Activated CD4-positive, alpha-beta T cell treated with anti-CD3 and anti-CD28 coated beads, Interleukin-2, amount 10 ng/mL, durations not matched to agents 7 days and 5 days (primary cell): ENCODE results near the gene SOX30. TPM values are rescaled to one million over a fixed set of nuclear protein-coding genes. Genes with fewer than 3 reads are reported as not detected.
"Not testable (repeated sequence)": the region's sequence is repeated elsewhere in the genome, so short reads cannot be mapped to it uniquely, and the experiment has no call there.

Experiments used
- CTCF ChIA-PET: fragments of 350-600 bp; sonication (Branson Sonifier 250); formaldehyde crosslinking; loops from one replicate; lab custom pipeline; 2021; ENCODE audit warnings: antibody characterized with exemption; lab: Charles Lee
- POLR2A ChIA-PET: fragments of 350-600 bp; sonication (Branson Sonifier 250); formaldehyde crosslinking; loops from one replicate; lab custom pipeline; 2021; ENCODE audit warnings: antibody characterized with exemption; lab: Charles Lee
- DNase-seq: peaks from one replicate; pipeline ENCODE4 v3.0.0-alpha.2; 2020
- H3K27ac Mint-ChIP-seq: one replicate; pipeline ENCODE4 v1.8.0; 2021; ENCODE audit warnings: mild to moderate bottlenecking, moderate library complexity, mixed read lengths
- H3K27me3 Mint-ChIP-seq: one replicate; pipeline ENCODE4 v1.8.0; 2021; ENCODE audit warnings: mixed read lengths
- H3K36me3 Mint-ChIP-seq: one replicate; pipeline ENCODE4 v1.8.0; 2021; ENCODE audit warnings: low read depth, mixed read lengths
- H3K4me1 Mint-ChIP-seq: one replicate; pipeline ENCODE4 v1.8.0; 2021; ENCODE audit warnings: mixed read lengths
- H3K4me3 Mint-ChIP-seq: one replicate; pipeline ENCODE4 v1.8.0; 2021; ENCODE audit warnings: mild to moderate bottlenecking, moderate library complexity, mixed read lengths
- H3K9me3 Mint-ChIP-seq: one replicate; pipeline ENCODE4 v1.8.0; 2021; ENCODE audit warnings: mixed read lengths
- total RNA-seq, 2 experiments: library from RNA; stranded (reverse); gene quantifications; one replicate each; pipeline ENCODE4 v1.2.3, GENCODE V29; 2021

The SOX30 gene
- under 1 TPM in 1 of 2 experiments, not detected in 1; 0.10 TPM for total RNA-seq

GRCh38 chr5:157652377-157652692 lies at the start of gene SOX30:
TSS of gene SOX30 (minus strand) at chr5:157652438. CDS start at chr5:157652078, 360 bp downstream.
- Mint-ChIP-seq H3K36me3 (peaks cover 21% of the 10 kb centered on the region), H3K9me3 (peaks cover 38% of the 10 kb centered on the region), H3K27ac (peak within 1 kb of the TSS; percentile 85), H3K4me1 (peaks cover 16% of the 10 kb centered on the region), H3K4me3 (peak within 1 kb of the TSS; percentile 51), H3K27me3 (no peaks in the 10 kb centered on the region)
- no peak for DNase-seq
- POLR2A ChIA-PET: interaction anchor here (0.7 kb wide), 1 partner anchor 107 kb away, joined by 3 read pairs; no protein-coding TSS in a partner anchor
- CTCF ChIA-PET: interaction anchor here (0.6 to 1.9 kb wide), 3 partner anchors 9 to 322 kb away, joined by 3 to 10 read pairs (median 3); no protein-coding TSS in a partner anchor

GRCh38 chr5:157698674-157699073 lies 46.4 kb upstream of the SOX30 start:
- H3K4me3 Mint-ChIP-seq, H3K36me3 Mint-ChIP-seq, H3K4me1 Mint-ChIP-seq, H3K27ac Mint-ChIP-seq, DNase-seq, POLR2A ChIA-PET: not testable (repeated sequence)
- CTCF ChIA-PET: interaction anchor here (0.7 kb wide), 1 partner anchor 16 kb away, joined by 3 read pairs; no protein-coding TSS in a partner anchor
- Mint-ChIP-seq H3K9me3 (peaks cover 17% of the 10 kb centered on the region), H3K27me3 (peaks cover 15% of the 10 kb centered on the region)

- H3K27ac Mint-ChIP-seq, DNase-seq, H3K27me3 Mint-ChIP-seq, CTCF ChIA-PET, H3K4me3 Mint-ChIP-seq, H3K4me1 Mint-ChIP-seq: not testable (repeated sequence)
- peaks cover 20% of the 10 kb centered on the region for H3K9me3 Mint-ChIP-seq
- POLR2A ChIA-PET: interaction anchor here (0.6 kb wide), 1 partner anchor 39 kb away, joined by 3 read pairs; no protein-coding TSS in a partner anchor
- H3K36me3 Mint-ChIP-seq: peaks cover 10% of the 10 kb centered on the region
Measured at GRCh38 chr5:157696154-157696553, 43.9 kb upstream of the SOX30 start.

- POLR2A ChIA-PET, DNase-seq, H3K4me1 Mint-ChIP-seq, H3K36me3 Mint-ChIP-seq, H3K27ac Mint-ChIP-seq, CTCF ChIA-PET, H3K27me3 Mint-ChIP-seq, H3K4me3 Mint-ChIP-seq: not testable (repeated sequence)
- H3K9me3 Mint-ChIP-seq: peaks cover 17% of the 10 kb centered on the region
Measured at GRCh38 chr5:157693816-157694215, 41.6 kb upstream of the SOX30 start.

- Mint-ChIP-seq H3K27me3 (no peaks in the 10 kb centered on the region), H3K36me3 (peaks cover 6% of the 10 kb centered on the region), H3K27ac (no peak overlapping the region), H3K9me3 (peaks cover 8% of the 10 kb centered on the region), H3K4me1 (peaks cover 2% of the 10 kb centered on the region), H3K4me3 (no peak overlapping the region)
- POLR2A ChIA-PET: no interaction called here
- DNase-seq: no peak
- CTCF ChIA-PET: interaction anchor here (1.1 to 1.9 kb wide), 4 partner anchors 9 to 129 kb away, joined by 3 to 6 read pairs (median 4); no protein-coding TSS in a partner anchor
Measured at GRCh38 chr5:157690690-157691433, 38.6 kb upstream of the SOX30 start.

- peaks cover 6% of the 10 kb centered on the region for H3K36me3 Mint-ChIP-seq
- H3K4me1 Mint-ChIP-seq: peaks cover 2% of the 10 kb centered on the region
- ChIA-PET CTCF (interaction anchor here (0.7 to 1.9 kb wide), 5 partner anchors 8 to 128 kb away, joined by 3 to 6 read pairs (median 4); no protein-coding TSS in a partner anchor), POLR2A (no interaction called here)
- H3K27ac Mint-ChIP-seq: no peak overlapping the region
- peaks cover 8% of the 10 kb centered on the region for H3K9me3 Mint-ChIP-seq
- peak; percentile 39 for DNase-seq
- H3K27me3 Mint-ChIP-seq: no peaks in the 10 kb centered on the region
- H3K4me3 Mint-ChIP-seq: no peak overlapping the region
Measured at GRCh38 chr5:157689942-157690689, 37.9 kb upstream of the SOX30 start.

GRCh38 chr5:157687198-157687554 lies 34.9 kb upstream of the SOX30 start:
- no peak for DNase-seq
- CTCF ChIA-PET: no interaction called here
- Mint-ChIP-seq H3K9me3 (peaks cover 5% of the 10 kb centered on the region), H3K27me3 (no peaks in the 10 kb centered on the region), H3K4me1 (peaks cover 2% of the 10 kb centered on the region), H3K27ac (no peak overlapping the region), H3K4me3 (no peak overlapping the region), H3K36me3 (peaks cover 6% of the 10 kb centered on the region)
- POLR2A ChIA-PET: no interaction called here

GRCh38 chr5:157686276-157687197 lies 34.3 kb upstream of the SOX30 start:
- POLR2A ChIA-PET, H3K4me1 Mint-ChIP-seq, H3K4me3 Mint-ChIP-seq, H3K27me3 Mint-ChIP-seq, H3K36me3 Mint-ChIP-seq, DNase-seq, H3K9me3 Mint-ChIP-seq, H3K27ac Mint-ChIP-seq: not testable (repeated sequence)
- CTCF ChIA-PET: interaction anchor here (1.3 kb wide), 1 partner anchor 18 kb away, joined by 4 read pairs; no protein-coding TSS in a partner anchor

GRCh38 chr5:157682257-157682656 lies 30.0 kb upstream of the SOX30 start:
- H3K4me3 Mint-ChIP-seq: no peak overlapping the region
- H3K4me1 Mint-ChIP-seq: no peaks in the 10 kb centered on the region
- H3K27ac Mint-ChIP-seq: no peak overlapping the region
- CTCF ChIA-PET: interaction anchor here (0.9 to 1.9 kb wide), 5 partner anchors 8 to 59 kb away, joined by 3 to 5 read pairs (median 3); no protein-coding TSS in a partner anchor
- no peaks in the 10 kb centered on the region for H3K36me3 Mint-ChIP-seq
- H3K27me3 Mint-ChIP-seq: no peaks in the 10 kb centered on the region
- DNase-seq: no peak
- POLR2A ChIA-PET: no interaction called here
- no peaks in the 10 kb centered on the region for H3K9me3 Mint-ChIP-seq

- DNase-seq: no peak
- Mint-ChIP-seq H3K4me1 (no peaks in the 10 kb centered on the region), H3K27ac (no peak overlapping the region), H3K4me3 (no peak overlapping the region), H3K36me3 (no peaks in the 10 kb centered on the region), H3K9me3 (no peaks in the 10 kb centered on the region), H3K27me3 (no peaks in the 10 kb centered on the region)
- CTCF ChIA-PET: interaction anchor here (0.9 to 1.9 kb wide), 2 partner anchors 12 to 62 kb away, joined by 3 to 5 read pairs; no protein-coding TSS in a partner anchor
- POLR2A ChIA-PET: no interaction called here
Measured at GRCh38 chr5:157681048-157681447, 28.8 kb upstream of the SOX30 start.

- ChIA-PET CTCF (interaction anchor here (1.1 kb wide), 1 partner anchor 63 kb away, joined by 4 read pairs; the partner anchor contains the start of gene LSM11), POLR2A (no interaction called here)
- Mint-ChIP-seq H3K4me1 (no peaks in the 10 kb centered on the region), H3K36me3 (no peaks in the 10 kb centered on the region), H3K27ac (peak overlapping the region; percentile 2), H3K9me3 (no peaks in the 10 kb centered on the region), H3K27me3 (no peaks in the 10 kb centered on the region), H3K4me3 (no peak overlapping the region)
- DNase-seq: no peak
Measured at GRCh38 chr5:157680239-157680638, 28.0 kb upstream of the SOX30 start.

GRCh38 chr5:157679801-157680200 lies 27.6 kb upstream of the SOX30 start:
- Mint-ChIP-seq H3K4me3 (no peak overlapping the region), H3K9me3 (no peaks in the 10 kb centered on the region), H3K27ac (no peak overlapping the region), H3K4me1 (no peaks in the 10 kb centered on the region), H3K36me3 (no peaks in the 10 kb centered on the region), H3K27me3 (no peaks in the 10 kb centered on the region)
- ChIA-PET POLR2A (no interaction called here), CTCF (interaction anchor here (1.1 kb wide), 1 partner anchor 63 kb away, joined by 4 read pairs; the partner anchor contains the start of gene LSM11)
- no peak for DNase-seq
